ENCODE measurements around the gene TACR2.
"Not testable (repeated sequence)": the region's sequence is repeated elsewhere in the genome, so short reads cannot be mapped to it uniquely, and the experiment has no call there.

The TACR2 gene

DNA sequence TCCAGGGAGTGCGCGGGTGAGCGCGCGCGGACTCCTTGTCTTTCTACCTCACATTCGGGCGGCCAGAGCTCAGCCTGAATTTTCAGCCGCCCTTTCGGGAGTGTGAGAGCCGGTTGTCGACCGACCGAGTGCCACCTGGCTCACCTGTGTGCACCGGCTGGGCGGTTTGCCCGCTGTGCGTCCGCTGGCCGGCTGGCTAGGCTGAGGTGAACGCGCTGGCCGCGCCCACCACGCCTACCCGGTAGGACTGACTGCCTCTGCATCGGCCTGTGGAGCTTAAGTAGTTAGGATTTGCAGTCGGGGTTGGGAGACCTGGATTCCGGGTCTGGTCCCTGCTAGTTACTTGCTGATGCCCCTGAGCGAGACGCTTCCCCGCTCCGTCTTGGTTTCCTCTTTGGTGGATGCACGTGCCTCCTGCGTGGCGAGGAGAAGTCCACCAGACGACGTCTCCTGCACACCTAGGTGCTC is 35.1 kb upstream of the TACR2 start:
- Histone ChIP-seq H3K4me2 (ENCODE audit: insufficient read depth, low read length, poor library complexity, severe bottlenecking) (peak overlapping the region; percentile 99), H3K79me1 (ENCODE audit: low read depth, low read length) (no peaks in the 10 kb centered on the region), H3K4ac (ENCODE audit: low read length) (no peak overlapping the region), H3K23ac (ENCODE audit: low read depth, low read length, poor library complexity) (peak overlapping the region; percentile 65), H2BK5ac (ENCODE audit: low read length) (no peak overlapping the region), H3K18ac (ENCODE audit: low read length) (peak overlapping the region; percentile 87), H3K4me3 (ENCODE audit: low read length in 2 of 2) (peak overlapping the region; percentile 50 to 89), H3K27me3 (ENCODE audit: control insufficient read depth in 3 of 3, insufficient read depth in 3 of 3, low read depth in 1 of 3, low read length in 3 of 3) (peaks cover 0 to 48% (median 15%) of the 10 kb centered on the region in 3 experiments), H3K4me1 (ENCODE audit: control insufficient read depth in 2 of 2, insufficient read depth in 1 of 2, low read depth in 1 of 2, low read length in 2 of 2) (peaks cover 3 to 9% of the 10 kb centered on the region in 2 donors), H2AK5ac (ENCODE audit: low read depth, low read length) (peak overlapping the region; percentile 11), H2BK12ac (ENCODE audit: low read length) (no peak overlapping the region), H3K36me3 (replicated peaks in 1 of 2; ENCODE audit: control insufficient read depth in 2 of 2, insufficient read depth in 2 of 2, low read length in 2 of 2) (no peaks in the 10 kb centered on the region), H3K9me3 (replicated peaks in 1 of 2; ENCODE audit: control insufficient read depth in 2 of 2, insufficient read depth in 1 of 2, low read depth in 1 of 2, low read length in 2 of 2) (no peaks in the 10 kb centered on the region), H2BK15ac (ENCODE audit: low read length) (peak overlapping the region; percentile 83), H3K14ac (ENCODE audit: low read length) (no peak overlapping the region), H3K27ac (replicated peaks; ENCODE audit: low read length) (no peak overlapping the region), H2AFZ (ENCODE audit: low read length) (peak overlapping the region; percentile 98), H3K9ac (ENCODE audit: low read depth, low read length, poor library complexity) (peak overlapping the region; percentile 88), H2BK120ac (ENCODE audit: low read depth, low read length) (no peak overlapping the region), H4K91ac (ENCODE audit: low read depth, low read length, poor library complexity) (no peak overlapping the region), H4K8ac (ENCODE audit: low read depth, low read length) (no peak overlapping the region)
- no CpG with 5 or more reads among the region's 38 CpGs for WGBS, 2 donors (ENCODE audit: extremely low coverage in 2 of 2, insufficient read length in 2 of 2, insufficient replicate concordance in 1 of 2)
- DNase-seq (ENCODE audit: low spot score) = no peak

DNA sequence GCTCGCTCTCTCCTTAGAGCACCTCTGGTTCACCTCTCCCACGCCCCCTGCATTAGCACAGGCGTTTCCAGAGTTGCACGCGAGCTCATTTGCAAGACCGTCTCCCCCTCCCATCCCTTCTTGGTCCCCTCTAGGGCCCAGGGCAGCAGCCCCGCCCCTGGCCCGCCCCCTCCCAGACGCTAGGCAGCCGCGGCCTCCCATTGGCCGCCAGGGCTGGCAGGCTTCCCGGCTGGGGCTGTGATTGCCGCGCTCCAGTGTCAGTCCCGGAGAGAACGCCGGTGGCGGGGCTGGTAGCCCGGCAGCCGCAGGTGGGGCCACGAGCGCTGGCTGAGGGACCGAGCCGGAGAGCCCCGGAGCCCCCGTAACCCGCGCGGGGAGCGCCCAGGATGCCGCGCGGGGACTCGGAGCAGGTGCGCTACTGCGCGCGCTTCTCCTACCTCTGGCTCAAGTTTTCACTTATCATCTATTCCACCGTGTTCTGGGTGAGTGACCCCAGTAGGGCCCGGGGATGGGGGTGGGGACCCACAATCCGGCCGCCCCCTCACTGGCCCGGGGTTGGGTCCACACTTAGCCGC is 34.6 kb upstream of the TACR2 start, which contains the start of gene TSPAN15:
TSPAN15 (plus strand) TSS at position 257 of the 575 bp plus-strand sequence; CDS start at position 387, 130 bp downstream.
- peak within 1 kb of the TSS; percentile 88 for H3K9ac ChIP-seq (ENCODE audit: low read depth, low read length, poor library complexity)
- peak within 1 kb of the TSS; percentile 83 for H2BK15ac ChIP-seq (ENCODE audit: low read length)
- no peak within 1 kb of the TSS for H2BK5ac ChIP-seq (ENCODE audit: low read length)
- peaks cover 0 to 53% (median 15%) of the 10 kb centered on the region in 3 experiments for H3K27me3 ChIP-seq (ENCODE audit: control insufficient read depth in 3 of 3, insufficient read depth in 3 of 3, low read depth in 1 of 3, low read length in 3 of 3)
- no peak within 1 kb of the TSS for H2BK120ac ChIP-seq (ENCODE audit: low read depth, low read length)
- H3K18ac ChIP-seq (ENCODE audit: low read length) = peak within 1 kb of the TSS; percentile 87
- peak within 1 kb of the TSS; percentile 98 for H2AFZ ChIP-seq (ENCODE audit: low read length)
- peak within 1 kb of the TSS; percentile 65 for H3K23ac ChIP-seq (ENCODE audit: low read depth, low read length, poor library complexity)
- no peak within 1 kb of the TSS for H4K91ac ChIP-seq (ENCODE audit: low read depth, low read length, poor library complexity)
- no peaks in the 10 kb centered on the region for H3K9me3 ChIP-seq (replicated peaks in 1 of 2; ENCODE audit: control insufficient read depth in 2 of 2, insufficient read depth in 1 of 2, low read depth in 1 of 2, low read length in 2 of 2)
- DNase-seq (ENCODE audit: low spot score) = peak; percentile 88
- no CpG with 5 or more reads among the region's 45 CpGs for WGBS, 2 donors (ENCODE audit: extremely low coverage in 2 of 2, insufficient read length in 2 of 2, insufficient replicate concordance in 1 of 2)
- no peak within 1 kb of the TSS for H3K4ac ChIP-seq (ENCODE audit: low read length)
- no peaks in the 10 kb centered on the region for H3K36me3 ChIP-seq (replicated peaks in 1 of 2; ENCODE audit: control insufficient read depth in 2 of 2, insufficient read depth in 2 of 2, low read length in 2 of 2)
- H3K4me1 ChIP-seq (ENCODE audit: control insufficient read depth in 2 of 2, insufficient read depth in 1 of 2, low read depth in 1 of 2, low read length in 2 of 2) = peaks cover 3 to 9% of the 10 kb centered on the region in 2 donors
- peak within 1 kb of the TSS; percentile 99 for H3K4me2 ChIP-seq (ENCODE audit: insufficient read depth, low read length, poor library complexity, severe bottlenecking)
- peak within 1 kb of the TSS; percentile 50 to 89 for H3K4me3 ChIP-seq (ENCODE audit: low read length in 2 of 2)
- H3K14ac ChIP-seq (ENCODE audit: low read length) = no peak within 1 kb of the TSS
- no peak within 1 kb of the TSS for H3K27ac ChIP-seq (replicated peaks; ENCODE audit: low read length)
- H4K8ac ChIP-seq (ENCODE audit: low read depth, low read length) = no peak within 1 kb of the TSS
- no peaks in the 10 kb centered on the region for H3K79me1 ChIP-seq (ENCODE audit: low read depth, low read length)
- H2AK5ac ChIP-seq (ENCODE audit: low read depth, low read length) = peak within 1 kb of the TSS; percentile 11
- H2BK12ac ChIP-seq (ENCODE audit: low read length) = no peak within 1 kb of the TSS

DNA sequence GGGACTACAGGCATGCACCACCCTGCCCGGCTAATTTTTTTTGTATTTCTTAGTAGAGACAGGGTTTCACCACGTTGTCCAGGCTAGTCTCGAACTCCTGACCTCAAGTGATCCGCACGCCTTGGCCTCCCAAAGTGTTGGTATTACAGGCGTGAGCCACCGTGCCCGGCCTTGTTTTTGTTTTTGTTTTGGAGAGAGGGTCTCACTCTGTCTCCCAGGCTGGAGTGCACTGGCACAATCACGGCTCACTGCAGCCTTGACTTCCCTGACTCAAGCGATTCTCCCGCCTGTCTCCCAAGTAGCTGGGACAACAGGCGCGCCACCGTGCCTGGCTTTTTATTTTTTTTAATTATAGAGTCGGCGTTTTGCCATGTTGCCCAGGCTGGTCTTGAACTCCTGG is 33.7 kb upstream of the TACR2 start:
- no CpG with 5 or more reads among the region's 16 CpGs for WGBS, 2 donors (ENCODE audit: extremely low coverage in 2 of 2, insufficient read length in 2 of 2, insufficient replicate concordance in 1 of 2)
- DNase-seq (ENCODE audit: low spot score); H3K14ac ChIP-seq (ENCODE audit: low read length); H2BK120ac ChIP-seq (ENCODE audit: low read depth, low read length); H3K36me3 ChIP-seq (replicated peaks in 1 of 2; ENCODE audit: control insufficient read depth in 2 of 2, insufficient read depth in 2 of 2, low read length in 2 of 2); H3K79me1 ChIP-seq (ENCODE audit: low read depth, low read length); H2AK5ac ChIP-seq (ENCODE audit: low read depth, low read length); H2BK15ac ChIP-seq (ENCODE audit: low read length); H3K4me3 ChIP-seq (ENCODE audit: low read length in 2 of 2); H3K18ac ChIP-seq (ENCODE audit: low read length); H4K8ac ChIP-seq (ENCODE audit: low read depth, low read length); H2BK12ac ChIP-seq (ENCODE audit: low read length); H3K9ac ChIP-seq (ENCODE audit: low read depth, low read length, poor library complexity); H3K9me3 ChIP-seq (replicated peaks in 1 of 2; ENCODE audit: control insufficient read depth in 2 of 2, insufficient read depth in 1 of 2, low read depth in 1 of 2, low read length in 2 of 2); H2BK5ac ChIP-seq (ENCODE audit: low read length); H2AFZ ChIP-seq (ENCODE audit: low read length); H3K27ac ChIP-seq (replicated peaks; ENCODE audit: low read length); H3K23ac ChIP-seq (ENCODE audit: low read depth, low read length, poor library complexity); H3K4me1 ChIP-seq (ENCODE audit: control insufficient read depth in 2 of 2, insufficient read depth in 1 of 2, low read depth in 1 of 2, low read length in 2 of 2); H3K4ac ChIP-seq (ENCODE audit: low read length); H3K4me2 ChIP-seq (ENCODE audit: insufficient read depth, low read length, poor library complexity, severe bottlenecking); H4K91ac ChIP-seq (ENCODE audit: low read depth, low read length, poor library complexity): not testable (repeated sequence)
- peaks cover 0 to 53% (median 15%) of the 10 kb centered on the region in 3 experiments for H3K27me3 ChIP-seq (ENCODE audit: control insufficient read depth in 3 of 3, insufficient read depth in 3 of 3, low read depth in 1 of 3, low read length in 3 of 3)

DNA sequence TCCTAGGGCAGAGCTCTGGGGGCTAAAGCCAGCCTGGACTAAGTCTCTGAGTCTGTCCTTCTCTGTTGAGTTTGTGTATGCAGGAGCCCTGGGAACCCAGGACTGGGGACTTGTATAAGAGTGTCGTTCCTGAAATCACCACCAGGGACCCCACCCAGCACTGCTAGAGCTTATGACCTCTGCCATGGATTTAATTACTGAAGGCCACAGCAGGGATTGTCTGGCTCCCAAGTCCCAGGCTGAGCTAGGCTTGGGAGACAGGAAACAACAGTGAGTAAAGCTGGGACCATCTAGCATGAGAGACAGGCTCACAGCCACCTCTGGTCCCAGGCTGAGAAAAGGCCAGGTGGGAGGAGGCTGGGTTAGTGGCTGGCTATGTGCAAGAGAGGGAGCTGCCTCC is 33.1 kb upstream of the TACR2 start:
- no peak overlapping the region for H2AFZ ChIP-seq (ENCODE audit: low read length)
- no peak overlapping the region for H3K4me2 ChIP-seq (ENCODE audit: insufficient read depth, low read length, poor library complexity, severe bottlenecking)
- H2AK5ac ChIP-seq (ENCODE audit: low read depth, low read length) = no peak overlapping the region
- H3K4ac ChIP-seq (ENCODE audit: low read length) = no peak overlapping the region
- no CpG with 5 or more reads among the region's 1 CpG for WGBS, 2 donors (ENCODE audit: extremely low coverage in 2 of 2, insufficient read length in 2 of 2, insufficient replicate concordance in 1 of 2)
- no peaks in the 10 kb centered on the region for H3K9me3 ChIP-seq (replicated peaks in 1 of 2; ENCODE audit: control insufficient read depth in 2 of 2, insufficient read depth in 1 of 2, low read depth in 1 of 2, low read length in 2 of 2)
- H3K4me3 ChIP-seq (ENCODE audit: low read length in 2 of 2) = no peak overlapping the region
- no peak overlapping the region for H4K91ac ChIP-seq (ENCODE audit: low read depth, low read length, poor library complexity)
- no peak overlapping the region for H3K9ac ChIP-seq (ENCODE audit: low read depth, low read length, poor library complexity)
- no peak overlapping the region for H3K23ac ChIP-seq (ENCODE audit: low read depth, low read length, poor library complexity)
- peaks cover 0 to 53% (median 15%) of the 10 kb centered on the region in 3 experiments for H3K27me3 ChIP-seq (ENCODE audit: control insufficient read depth in 3 of 3, insufficient read depth in 3 of 3, low read depth in 1 of 3, low read length in 3 of 3)
- no peak overlapping the region for H2BK5ac ChIP-seq (ENCODE audit: low read length)
- no peaks in the 10 kb centered on the region for H3K79me1 ChIP-seq (ENCODE audit: low read depth, low read length)
- H3K18ac ChIP-seq (ENCODE audit: low read length) = peak overlapping the region; percentile 31
- no peak overlapping the region for H2BK120ac ChIP-seq (ENCODE audit: low read depth, low read length)
- H2BK12ac ChIP-seq (ENCODE audit: low read length) = no peak overlapping the region
- H3K4me1 ChIP-seq (ENCODE audit: control insufficient read depth in 2 of 2, insufficient read depth in 1 of 2, low read depth in 1 of 2, low read length in 2 of 2) = peaks cover 3 to 9% of the 10 kb centered on the region in 2 donors
- DNase-seq (ENCODE audit: low spot score) = peak; percentile 59
- H3K14ac ChIP-seq (ENCODE audit: low read length) = no peak overlapping the region
- no peak overlapping the region for H4K8ac ChIP-seq (ENCODE audit: low read depth, low read length)
- H2BK15ac ChIP-seq (ENCODE audit: low read length) = peak overlapping the region; percentile 32
- no peak overlapping the region for H3K27ac ChIP-seq (replicated peaks; ENCODE audit: low read length)
- no peaks in the 10 kb centered on the region for H3K36me3 ChIP-seq (replicated peaks in 1 of 2; ENCODE audit: control insufficient read depth in 2 of 2, insufficient read depth in 2 of 2, low read length in 2 of 2)
